ENCODE measurements around the gene HOXB9. TPM values are rescaled to one million over a fixed set of nuclear protein-coding genes. Genes with fewer than 3 reads are reported as not detected.
A peak's percentile ranks its signal among the peaks of the same experiment; 100 is the strongest.

The HOXB9 gene
- total and polyA plus RNA-seq, 9 of the 15 experiments (the other 6 are each of a cell fraction or from before 2014, with no cell fraction given) = 3.1 to 196 (median 77.6) TPM

DNA sequence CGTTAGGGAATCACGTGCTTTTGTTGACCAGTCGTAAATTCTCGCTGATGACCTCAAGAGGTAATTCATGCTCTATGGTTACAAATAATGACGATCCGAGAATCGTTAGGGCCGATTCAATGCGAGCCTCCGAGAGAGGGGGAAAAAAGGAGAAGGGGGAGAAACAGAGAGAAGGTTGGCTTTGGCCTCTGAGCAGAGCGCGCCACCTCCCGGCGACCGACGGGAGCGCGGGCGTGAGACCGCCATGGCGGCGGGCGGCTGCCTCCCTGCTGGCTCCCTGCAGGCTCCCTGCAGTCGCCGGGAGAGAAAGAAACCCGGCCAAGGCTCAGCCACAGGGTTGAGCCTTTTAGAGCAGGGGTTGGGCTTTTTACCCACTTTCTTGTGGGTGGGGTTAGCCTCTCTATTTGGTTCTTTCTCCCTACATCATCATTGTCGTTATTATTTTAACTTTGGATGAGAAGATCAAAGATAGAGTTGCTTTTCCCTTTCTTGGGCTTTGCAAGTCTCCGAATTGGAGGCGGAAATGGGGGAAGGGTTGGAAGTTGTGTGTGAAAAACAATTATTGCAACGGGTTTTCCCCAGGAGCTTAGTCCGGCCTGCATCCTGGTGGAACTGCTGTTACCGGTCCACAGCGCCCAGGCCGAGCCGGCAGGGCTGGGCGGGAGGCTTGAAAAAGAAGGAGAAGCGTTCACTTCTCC, 32.2 kb downstream of the HOXB9 start:
- H3K9me3 ChIP-seq (replicated peaks; ENCODE audit: control insufficient read depth, insufficient read depth, low read depth, low read length) = no peaks in the 10 kb centered on the region
- H3K27me3 ChIP-seq (ENCODE audit: control insufficient read depth in 2 of 2, insufficient read depth in 2 of 2, low read length in 2 of 2) = no peaks in the 10 kb centered on the region
- H3K4me1 ChIP-seq (replicated peaks in 1 of 2; ENCODE audit: control insufficient read depth in 2 of 2, insufficient read depth in 2 of 2, low read length in 2 of 2) = peaks cover 14 to 46% of the 10 kb centered on the region in 2 experiments; a peak in 4 of 5 replicates
- peak; percentile 84 to 87 (median 86) for DNase-seq (ENCODE audit: extremely low read depth in 1 of 4, low spot score in 3 of 4)
- H3K4me3 ChIP-seq = no peak overlapping the region
- H3K4me2 ChIP-seq (ENCODE audit: insufficient read depth, low read length) = peak overlapping the region; percentile 29
- H3K36me3 ChIP-seq (ENCODE audit: control insufficient read depth, insufficient read depth, low read length) = no peaks in the 10 kb centered on the region; the same call in 2 of the 3 replicates
- H4K20me1 ChIP-seq (replicated peaks; ENCODE audit: control insufficient read depth, insufficient read depth, low read length) = no peaks in the 10 kb centered on the region
- in situ Hi-C loops (cut with MboI) = loop anchor here (5.0 kb wide), 1 partner anchor 257 kb away; no protein-coding TSS in a partner anchor
- ATAC-seq = peak; percentile 92
- BruUV-seq (replicated peaks) = no TSS peak
- no peak overlapping the region for H3K27ac ChIP-seq (ENCODE audit: extremely low read depth, low read depth, low read length)
- H3K9ac ChIP-seq (ENCODE audit: insufficient read depth in 1 of 2, low read depth in 2 of 2, low read length in 2 of 2) = no peak overlapping the region
- 34% methylated on average over 28 of the region's 37 CpGs for WGBS (ENCODE audit: insufficient coverage, low coverage, missing lambda C conversion rate)
- intact Hi-C loops (cut with micrococcal nuclease) = no loop called here
- H2AFZ ChIP-seq (ENCODE audit: low read depth, low read length) = peak overlapping the region; percentile 85
- ChIA-PET CTCF (ENCODE audit: low intra/inter-chr PET ratio) (interaction anchor here (0.6 to 2.8 kb wide), 13 partner anchors 25 to 379 kb away, joined by 3 to 19 read pairs (median 4); no protein-coding TSS in a partner anchor), POLR2A (interaction anchor here (0.5 to 3.7 kb wide), 5 partner anchors 8 to 30 kb away, joined by 4 to 12 read pairs (median 4); no protein-coding TSS in a partner anchor)
- peaks cover 5% of the 10 kb centered on the region; the same call in 1 of the 3 replicates for H3K79me2 ChIP-seq (ENCODE audit: control insufficient read depth, insufficient read depth, low read length)
- FAIRE-seq = peak; percentile 89
- H3K9me1 ChIP-seq (ENCODE audit: control insufficient read depth, insufficient read depth, low read length) = no peaks in the 10 kb centered on the region
- TF ChIP-seq U2AF1 (optimal IDR thresholded peaks at IDR 0.05; ENCODE audit: low read depth, low read length) (no peak), SOX6 (IDR thresholded peaks at IDR 0.05) (no peak), HCFC1 (IDR thresholded peaks at IDR 0.05; ENCODE audit: low read depth, low read length) (peak; percentile 24; the same call in 1 of the 2 replicates), CBX3 (IDR thresholded peaks at IDR 0.05; ENCODE audit: borderline replicate concordance in 1 of 2, low read length in 2 of 2) (peak in 1 of 2 experiments; percentile 59; a peak in 1 of 3 replicates), PTBP1 (IDR thresholded peaks at IDR 0.05; ENCODE audit: low read depth, low read length) (no peak), SP2 (IDR thresholded peaks at IDR 0.05; ENCODE audit: extremely low read depth, low read depth, low read length, poor library complexity, severe bottlenecking) (no peak), ZNF444 (CRISPR knock-in tag; IDR thresholded peaks at IDR 0.05) (no peak), HMGN3 (IDR thresholded peaks at IDR 0.05; ENCODE audit: borderline replicate concordance, extremely low read depth, insufficient read length, low read depth, low read length) (peak; percentile 28), SMAD4 (CRISPR knock-in tag; conservative IDR thresholded peaks at IDR 0.05) (0 out of 2 replicates have a peak, but pooled peaks have one; percentile 24), RBFOX2 (IDR thresholded peaks at IDR 0.05; ENCODE audit: low read depth, low read length) (0 out of 2 replicates have a peak, but pooled peaks have one; percentile 27), ZNF75A (CRISPR knock-in tag; IDR thresholded peaks at IDR 0.05) (no peak), MCM5 (IDR thresholded peaks at IDR 0.05; ENCODE audit: low read depth) (no peak), KDM2B (CRISPR knock-in tag; IDR thresholded peaks at IDR 0.05) (no peak), HOXB6 (CRISPR knock-in tag; IDR thresholded peaks at IDR 0.05; ENCODE audit: borderline replicate concordance) (no peak), ZBED1 (IDR thresholded peaks at IDR 0.05) (no peak)
- TF ChIP-seq, protein P1, sequence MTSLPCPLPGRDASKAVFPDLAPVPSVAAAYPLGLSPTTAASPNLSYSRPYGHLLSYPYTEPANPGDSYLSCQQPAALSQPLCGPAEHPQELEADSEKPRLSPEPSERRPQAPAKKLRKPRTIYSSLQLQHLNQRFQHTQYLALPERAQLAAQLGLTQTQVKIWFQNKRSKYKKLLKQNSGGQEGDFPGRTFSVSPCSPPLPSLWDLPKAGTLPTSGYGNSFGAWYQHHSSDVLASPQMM (CRISPR knock-in tag; IDR thresholded peaks at IDR 0.05) = no peak
- TF ChIP-seq, protein P2, sequence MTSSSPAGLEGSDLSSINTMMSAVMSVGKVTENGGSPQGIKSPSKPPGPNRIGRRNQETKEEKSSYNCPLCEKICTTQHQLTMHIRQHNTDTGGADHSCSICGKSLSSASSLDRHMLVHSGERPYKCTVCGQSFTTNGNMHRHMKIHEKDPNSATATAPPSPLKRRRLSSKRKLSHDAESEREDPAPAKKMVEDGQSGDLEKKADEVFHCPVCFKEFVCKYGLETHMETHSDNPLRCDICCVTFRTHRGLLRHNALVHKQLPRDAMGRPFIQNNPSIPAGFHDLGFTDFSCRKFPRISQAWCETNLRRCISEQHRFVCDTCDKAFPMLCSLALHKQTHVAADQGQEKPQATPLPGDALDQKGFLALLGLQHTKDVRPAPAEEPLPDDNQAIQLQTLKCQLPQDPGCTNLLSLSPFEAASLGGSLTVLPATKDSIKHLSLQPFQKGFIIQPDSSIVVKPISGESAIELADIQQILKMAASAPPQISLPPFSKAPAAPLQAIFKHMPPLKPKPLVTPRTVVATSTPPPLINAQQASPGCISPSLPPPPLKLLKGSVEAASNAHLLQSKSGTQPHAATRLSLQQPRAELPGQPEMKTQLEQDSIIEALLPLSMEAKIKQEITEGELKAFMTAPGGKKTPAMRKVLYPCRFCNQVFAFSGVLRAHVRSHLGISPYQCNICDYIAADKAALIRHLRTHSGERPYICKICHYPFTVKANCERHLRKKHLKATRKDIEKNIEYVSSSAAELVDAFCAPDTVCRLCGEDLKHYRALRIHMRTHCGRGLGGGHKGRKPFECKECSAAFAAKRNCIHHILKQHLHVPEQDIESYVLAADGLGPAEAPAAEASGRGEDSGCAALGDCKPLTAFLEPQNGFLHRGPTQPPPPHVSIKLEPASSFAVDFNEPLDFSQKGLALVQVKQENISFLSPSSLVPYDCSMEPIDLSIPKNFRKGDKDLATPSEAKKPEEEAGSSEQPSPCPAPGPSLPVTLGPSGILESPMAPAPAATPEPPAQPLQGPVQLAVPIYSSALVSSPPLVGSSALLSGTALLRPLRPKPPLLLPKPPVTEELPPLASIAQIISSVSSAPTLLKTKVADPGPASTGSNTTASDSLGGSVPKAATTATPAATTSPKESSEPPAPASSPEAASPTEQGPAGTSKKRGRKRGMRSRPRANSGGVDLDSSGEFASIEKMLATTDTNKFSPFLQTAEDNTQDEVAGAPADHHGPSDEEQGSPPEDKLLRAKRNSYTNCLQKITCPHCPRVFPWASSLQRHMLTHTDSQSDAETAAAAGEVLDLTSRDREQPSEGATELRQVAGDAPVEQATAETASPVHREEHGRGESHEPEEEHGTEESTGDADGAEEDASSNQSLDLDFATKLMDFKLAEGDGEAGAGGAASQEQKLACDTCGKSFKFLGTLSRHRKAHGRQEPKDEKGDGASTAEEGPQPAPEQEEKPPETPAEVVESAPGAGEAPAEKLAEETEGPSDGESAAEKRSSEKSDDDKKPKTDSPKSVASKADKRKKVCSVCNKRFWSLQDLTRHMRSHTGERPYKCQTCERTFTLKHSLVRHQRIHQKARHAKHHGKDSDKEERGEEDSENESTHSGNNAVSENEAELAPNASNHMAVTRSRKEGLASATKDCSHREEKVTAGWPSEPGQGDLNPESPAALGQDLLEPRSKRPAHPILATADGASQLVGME (CRISPR knock-in tag; IDR thresholded peaks at IDR 0.05) = no peak

Data from K562 (cell line).